Choroid plexus epithelial cell (primary cell): ENCODE results near the gene HDAC11.

Experiments
- DNase-seq: peaks from one replicate; pipeline ENCODE4 v3.0.0-alpha.2; 2010; ENCODE audit warnings: low read depth
- H3K4me3 ChIP-seq: 2 replicates; pipeline ENCODE4 v1.5.1; 2011; ENCODE audit warnings: low read depth, mild to moderate bottlenecking, control low read depth, low read length, moderate library complexity
- CTCF ChIP-seq: conservative IDR thresholded peaks from 2 replicates; pipeline ENCODE4 v1.5.1; 2011; ENCODE audit warnings: low read depth, mild to moderate bottlenecking, control low read depth, inconsistent platforms, low read length, moderate library complexity

HDAC11 gene

GRCh38 chr3:13536832-13537231 is 56.7 kb downstream of the HDAC11 start:
- no peak for TF ChIP-seq CTCF
- peak; percentile 36 for DNase-seq
- no peak overlapping the region for H3K4me3 ChIP-seq

DNA sequence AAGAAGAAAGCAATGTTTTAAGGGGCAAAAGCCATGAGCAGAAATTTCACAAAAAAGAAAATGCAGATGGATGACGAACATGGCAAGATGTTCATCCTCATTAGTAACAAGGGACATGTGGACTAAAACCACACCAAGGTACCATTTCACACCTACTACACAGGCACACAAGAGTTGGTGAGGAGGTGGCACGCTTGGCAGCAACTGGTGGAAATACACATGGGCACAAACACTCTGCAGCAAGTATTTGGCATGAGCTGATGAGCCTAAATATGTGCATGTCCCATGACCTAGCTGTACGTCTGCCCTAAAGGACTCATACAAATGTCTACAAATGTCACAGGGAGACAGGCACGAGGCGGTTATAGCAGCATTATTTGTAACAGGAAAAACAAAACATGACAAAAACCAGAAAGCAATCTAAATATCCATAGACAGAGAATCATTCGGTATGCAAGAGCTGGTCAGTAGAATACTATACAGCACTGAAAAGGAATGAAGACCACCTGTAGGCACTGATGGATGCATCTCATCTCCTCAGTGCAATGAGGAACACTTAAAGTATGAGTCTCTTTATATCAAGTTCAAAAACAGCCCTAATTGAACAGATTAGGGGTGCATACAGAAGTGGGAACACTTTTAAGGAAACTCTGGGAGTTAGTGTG is 57.3 kb downstream of the HDAC11 start:
- DNase-seq, result no peak
- no peak overlapping the region for H3K4me3 ChIP-seq
- TF ChIP-seq CTCF, result no peak

DNA sequence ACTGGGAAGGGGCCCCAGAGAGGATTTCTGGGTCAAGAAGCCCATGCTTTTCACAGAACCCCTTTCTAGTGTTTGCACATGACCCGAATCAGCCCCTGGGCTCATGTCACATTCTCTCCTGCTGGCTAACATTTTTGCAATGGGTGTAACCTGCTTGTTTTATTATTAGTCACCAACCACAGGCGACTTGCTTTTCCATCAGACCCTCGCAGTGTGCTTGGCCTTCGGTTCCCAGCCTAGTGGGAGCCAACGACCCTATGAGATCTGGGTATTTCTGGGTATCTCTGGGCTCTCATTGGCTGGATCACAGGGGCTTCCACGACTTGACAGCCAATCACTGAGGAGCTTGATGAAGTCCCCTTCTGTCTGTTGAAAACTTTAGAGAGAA is 57.8 kb downstream of the HDAC11 start:
- no peak overlapping the region for H3K4me3 ChIP-seq
- DNase-seq, result peak; percentile 96
- TF ChIP-seq CTCF, result no peak

DNA sequence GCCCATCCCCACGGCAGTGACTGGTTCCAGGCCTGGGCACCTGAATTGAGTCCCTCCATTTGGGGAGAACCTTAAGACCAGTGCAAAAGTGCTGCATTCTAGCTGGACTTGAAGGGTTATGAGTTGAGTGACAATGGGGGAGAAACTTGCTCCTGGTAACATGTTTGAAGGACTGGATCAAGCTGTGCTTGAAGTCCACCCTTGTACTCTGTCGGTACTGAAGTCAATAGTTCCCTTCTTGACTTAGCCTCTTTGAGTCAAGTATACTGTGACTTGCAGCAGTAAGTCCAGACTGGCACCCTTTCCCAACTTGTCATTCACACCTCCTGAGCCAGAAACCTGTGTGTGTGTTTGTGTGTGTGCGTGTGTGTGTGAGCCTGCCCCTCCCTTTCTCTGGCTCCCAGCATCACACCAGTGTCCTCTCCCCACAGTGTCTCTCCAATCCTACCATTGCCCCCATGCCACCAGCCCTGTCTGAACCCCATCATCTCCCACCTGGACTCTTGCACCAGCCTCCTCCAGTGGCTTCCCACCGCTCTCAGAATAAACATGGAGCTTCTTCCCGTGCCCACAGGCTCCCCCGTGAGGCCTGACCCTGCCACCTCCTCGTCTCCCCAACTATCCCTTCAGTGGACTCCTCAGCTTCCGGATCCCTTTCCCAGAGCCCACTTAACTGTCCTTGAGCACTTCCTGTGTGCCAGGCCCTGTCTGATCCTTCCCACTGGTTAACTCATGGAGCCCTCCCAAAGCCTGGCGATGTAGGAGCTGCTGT is 58.6 kb downstream of the HDAC11 start:
- TF ChIP-seq CTCF, result peak; percentile 4
- H3K4me3 ChIP-seq, result no peak overlapping the region
- DNase-seq, result no peak

DNA sequence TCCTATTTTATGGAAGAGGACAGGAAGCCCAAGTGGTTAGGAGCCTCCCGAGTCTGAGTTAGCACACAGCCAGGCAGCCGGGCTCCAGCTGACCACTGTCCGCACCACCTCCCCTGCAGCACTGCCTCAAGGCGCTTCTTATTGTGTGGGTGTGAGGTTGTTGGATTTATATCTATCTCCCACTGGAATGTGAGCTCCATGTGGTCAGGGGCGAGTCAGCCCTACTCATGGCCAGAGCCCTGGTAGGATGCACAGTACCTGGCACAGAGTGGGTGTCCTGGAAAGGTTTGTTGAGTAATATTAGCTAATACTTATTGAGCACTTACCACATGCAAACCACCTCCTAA is 59.2 kb downstream of the HDAC11 start:
- no peak overlapping the region for H3K4me3 ChIP-seq
- peak; percentile 58 for DNase-seq
- no peak for TF ChIP-seq CTCF

GRCh38 chr3:13539671-13540070 is 59.6 kb downstream of the HDAC11 start:
- no peak for TF ChIP-seq CTCF
- H3K4me3 ChIP-seq, result no peak overlapping the region
- DNase-seq, result peak; percentile 29

- no peak overlapping the region for H3K4me3 ChIP-seq
- DNase-seq, result peak; percentile 50
- TF ChIP-seq CTCF, result no peak
Observed at GRCh38 chr3:13540297-13540995, 60.3 kb downstream of the HDAC11 start.
